Tibial artery (tissue), 4 donors: ENCODE measurements around the gene SERPINA9.

Source experiments
- DNase-seq, 2 donors: peaks; one replicate each; pipeline ENCODE4 v3.0.0-alpha.2; 2019
- H3K27ac ChIP-seq, 2 donors: fragments of 200-600 bp; sonication (generic) in 1 of 2; 1 replicate in 1 of 2; 2 replicates in 1 of 2; pipeline ENCODE4 v1.5.1; 2018 to 2019; ENCODE audit warnings: mild to moderate bottlenecking in 1 of 2
- H3K27me3 ChIP-seq, 2 donors: fragments of 200-600 bp; sonication (generic) in 1 of 2; one replicate each; pipeline versions ENCODE4 v1.5.1 to v1.6.0; 2016 to 2019
- H3K36me3 ChIP-seq, 3 donors: fragments of 200-600 bp; sonication (generic) in 2 of 3; one replicate each; pipeline ENCODE4 v1.5.1; 2016 to 2019; ENCODE audit warnings: mild to moderate bottlenecking in 2 of 3
- H3K4me1 ChIP-seq, 4 donors: fragments of 200-600 bp; sonication (generic) in 2 of 4; 1 replicate in 3 of 4; 2 replicates in 1 of 4; pipeline ENCODE4 v1.5.1; 2016 to 2019
- H3K4me3 ChIP-seq, 2 donors: fragments of 200-600 bp; sonication (generic) in 1 of 2; 1 replicate in 1 of 2; 2 replicates in 1 of 2; pipeline ENCODE4 v1.5.1; 2018 to 2019; ENCODE audit warnings: mild to moderate bottlenecking in 2 of 2
- H3K9me3 ChIP-seq, 3 donors: fragments of 200-600 bp; sonication (generic) in 1 of 3; one replicate each; pipeline ENCODE4 v1.5.1; 2016 to 2019
- intact Hi-C: fragments of 100-400 bp; cut with DNase I; formaldehyde crosslinking; loops from one replicate; pipeline ENCODE4 v1.15.0; 2023; ENCODE audit warnings: low total_unique reads
- TF ChIP-seq, protein P1 (sequence below), 2 experiments: fragments of 200-600 bp in 1 of 2; fragments of 450-650 bp in 1 of 2; IDR thresholded peaks; one replicate each; pipeline ENCODE4 v1.5.1; 2017 to 2019; ENCODE audit warnings: antibody characterized with exemption in 2 of 2, mild to moderate bottlenecking in 1 of 2, moderate library complexity in 1 of 2

Gene SERPINA9

DNA sequence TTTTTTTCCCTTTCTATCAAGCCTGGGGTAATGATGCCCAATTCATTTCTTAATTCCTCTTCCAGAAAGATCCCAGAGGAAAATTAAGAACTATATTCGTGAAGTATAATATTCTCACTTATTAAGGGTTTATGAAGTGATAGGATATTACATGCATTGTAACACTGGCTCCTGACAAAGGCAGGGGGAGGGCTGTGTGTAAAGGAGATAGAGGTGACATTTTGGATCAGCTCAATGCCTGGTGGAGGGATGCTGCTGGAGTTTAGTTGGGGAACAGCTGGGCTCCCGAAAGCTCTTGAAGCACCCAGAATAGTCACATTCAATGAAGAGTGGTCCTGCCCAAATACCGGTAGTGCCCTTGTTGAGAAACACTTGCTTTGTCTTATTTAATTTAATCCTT lies 24.2 kb downstream of the SERPINA9 start:
- intact Hi-C loops, result no loop called here
- no peak for DNase-seq
- no peaks in the 10 kb centered on the region for H3K4me1 ChIP-seq
- no peak overlapping the region for H3K27ac ChIP-seq
- H3K36me3 ChIP-seq, result no peaks in the 10 kb centered on the region
- no peaks in the 10 kb centered on the region for H3K9me3 ChIP-seq
- H3K4me3 ChIP-seq, result no peak overlapping the region
- H3K27me3 ChIP-seq, result no peaks in the 10 kb centered on the region
- TF ChIP-seq, protein P1, sequence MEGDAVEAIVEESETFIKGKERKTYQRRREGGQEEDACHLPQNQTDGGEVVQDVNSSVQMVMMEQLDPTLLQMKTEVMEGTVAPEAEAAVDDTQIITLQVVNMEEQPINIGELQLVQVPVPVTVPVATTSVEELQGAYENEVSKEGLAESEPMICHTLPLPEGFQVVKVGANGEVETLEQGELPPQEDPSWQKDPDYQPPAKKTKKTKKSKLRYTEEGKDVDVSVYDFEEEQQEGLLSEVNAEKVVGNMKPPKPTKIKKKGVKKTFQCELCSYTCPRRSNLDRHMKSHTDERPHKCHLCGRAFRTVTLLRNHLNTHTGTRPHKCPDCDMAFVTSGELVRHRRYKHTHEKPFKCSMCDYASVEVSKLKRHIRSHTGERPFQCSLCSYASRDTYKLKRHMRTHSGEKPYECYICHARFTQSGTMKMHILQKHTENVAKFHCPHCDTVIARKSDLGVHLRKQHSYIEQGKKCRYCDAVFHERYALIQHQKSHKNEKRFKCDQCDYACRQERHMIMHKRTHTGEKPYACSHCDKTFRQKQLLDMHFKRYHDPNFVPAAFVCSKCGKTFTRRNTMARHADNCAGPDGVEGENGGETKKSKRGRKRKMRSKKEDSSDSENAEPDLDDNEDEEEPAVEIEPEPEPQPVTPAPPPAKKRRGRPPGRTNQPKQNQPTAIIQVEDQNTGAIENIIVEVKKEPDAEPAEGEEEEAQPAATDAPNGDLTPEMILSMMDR (IDR thresholded peaks at IDR 0.05), result no peak

DNA sequence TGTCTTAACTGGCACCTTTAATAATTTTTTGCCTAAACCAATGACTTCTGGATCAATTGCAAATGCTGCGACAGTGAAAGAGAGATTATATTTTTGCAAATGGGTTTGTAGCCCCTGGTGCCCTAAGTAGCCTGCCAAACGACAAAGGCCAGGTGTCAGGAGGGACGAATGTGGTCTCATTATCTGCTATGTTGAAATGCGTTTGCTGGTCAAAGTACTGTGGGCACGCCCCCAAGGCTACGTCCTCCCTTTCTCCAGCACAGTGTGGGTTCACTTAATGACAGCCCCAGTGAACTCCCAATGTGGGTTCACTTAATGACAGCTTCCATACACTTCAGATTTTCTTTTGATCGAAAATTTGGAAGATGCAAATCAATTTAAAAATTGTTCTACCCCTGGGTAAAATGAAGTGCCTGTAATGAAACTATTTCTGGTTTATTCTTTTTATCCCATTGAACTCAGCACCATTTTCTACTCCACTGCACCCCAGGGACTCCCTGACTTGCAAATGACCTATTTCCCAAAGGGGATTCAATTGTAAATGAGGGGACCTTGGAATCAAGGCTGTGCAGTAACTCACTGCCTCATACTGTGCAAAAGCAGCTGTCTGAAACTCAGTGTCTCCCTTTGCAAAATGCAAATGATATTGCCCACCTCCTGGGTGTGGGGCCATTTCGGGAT lies 24.8 kb downstream of the SERPINA9 start:
- Histone ChIP-seq H3K36me3 (no peaks in the 10 kb centered on the region), H3K4me1 (no peaks in the 10 kb centered on the region), H3K9me3 (no peaks in the 10 kb centered on the region), H3K27me3 (no peaks in the 10 kb centered on the region), H3K4me3 (no peak overlapping the region), H3K27ac (no peak overlapping the region)
- no peak for DNase-seq
- intact Hi-C loops, result no loop called here
- TF ChIP-seq, protein P1 (IDR thresholded peaks at IDR 0.05), result no peak

DNA sequence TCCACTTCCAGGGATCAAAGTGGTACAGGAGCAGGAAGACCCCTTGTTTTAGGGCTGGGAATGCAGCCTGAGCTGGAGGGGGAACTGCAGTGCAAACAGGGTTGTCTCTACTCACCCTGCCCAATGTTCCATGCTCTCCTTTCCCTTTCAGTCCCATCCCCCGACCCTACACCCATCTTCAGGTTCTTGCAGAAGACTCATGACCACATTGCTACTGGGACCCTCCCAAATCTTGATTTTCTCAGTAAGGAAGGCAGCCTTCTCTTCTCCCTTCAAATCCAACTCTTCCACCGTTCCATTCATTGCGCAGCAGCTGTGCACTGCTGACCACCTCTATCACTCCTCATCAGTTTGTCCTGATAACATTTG lies 25.3 kb downstream of the SERPINA9 start:
- no peak overlapping the region for H3K27ac ChIP-seq
- H3K4me1 ChIP-seq, result no peaks in the 10 kb centered on the region
- TF ChIP-seq, protein P1 (IDR thresholded peaks at IDR 0.05), result no peak
- H3K36me3 ChIP-seq, result no peaks in the 10 kb centered on the region
- H3K4me3 ChIP-seq, result no peak overlapping the region
- intact Hi-C loops, result no loop called here
- DNase-seq, result no peak
- H3K9me3 ChIP-seq, result no peaks in the 10 kb centered on the region
- no peaks in the 10 kb centered on the region for H3K27me3 ChIP-seq

DNA sequence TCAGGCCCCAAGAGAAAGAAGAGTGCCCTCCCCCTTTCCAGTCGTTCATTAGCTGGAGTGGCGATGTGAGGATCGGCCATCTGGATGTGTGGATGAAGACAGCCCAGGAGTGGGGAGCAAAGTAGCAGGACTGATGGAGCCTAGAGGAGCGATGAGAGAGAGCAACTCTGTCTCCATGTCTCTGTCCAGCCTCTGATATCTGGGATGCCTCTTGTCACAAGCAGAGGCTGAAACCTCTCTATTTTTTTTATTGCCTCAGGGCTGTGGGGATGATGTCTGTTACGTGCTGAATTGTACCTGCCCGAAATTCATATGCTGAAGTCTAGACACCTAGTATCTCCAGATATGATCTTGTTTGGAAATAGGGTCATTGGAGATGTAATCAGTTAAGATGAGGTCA lies 26.1 kb downstream of the SERPINA9 start:
- Histone ChIP-seq H3K4me1 (no peaks in the 10 kb centered on the region), H3K27ac (no peak overlapping the region), H3K36me3 (no peaks in the 10 kb centered on the region), H3K27me3 (no peaks in the 10 kb centered on the region), H3K9me3 (no peaks in the 10 kb centered on the region), H3K4me3 (no peak overlapping the region)
- TF ChIP-seq, protein P1 (IDR thresholded peaks at IDR 0.05), result no peak
- no peak for DNase-seq
- intact Hi-C loops, result no loop called here

DNA sequence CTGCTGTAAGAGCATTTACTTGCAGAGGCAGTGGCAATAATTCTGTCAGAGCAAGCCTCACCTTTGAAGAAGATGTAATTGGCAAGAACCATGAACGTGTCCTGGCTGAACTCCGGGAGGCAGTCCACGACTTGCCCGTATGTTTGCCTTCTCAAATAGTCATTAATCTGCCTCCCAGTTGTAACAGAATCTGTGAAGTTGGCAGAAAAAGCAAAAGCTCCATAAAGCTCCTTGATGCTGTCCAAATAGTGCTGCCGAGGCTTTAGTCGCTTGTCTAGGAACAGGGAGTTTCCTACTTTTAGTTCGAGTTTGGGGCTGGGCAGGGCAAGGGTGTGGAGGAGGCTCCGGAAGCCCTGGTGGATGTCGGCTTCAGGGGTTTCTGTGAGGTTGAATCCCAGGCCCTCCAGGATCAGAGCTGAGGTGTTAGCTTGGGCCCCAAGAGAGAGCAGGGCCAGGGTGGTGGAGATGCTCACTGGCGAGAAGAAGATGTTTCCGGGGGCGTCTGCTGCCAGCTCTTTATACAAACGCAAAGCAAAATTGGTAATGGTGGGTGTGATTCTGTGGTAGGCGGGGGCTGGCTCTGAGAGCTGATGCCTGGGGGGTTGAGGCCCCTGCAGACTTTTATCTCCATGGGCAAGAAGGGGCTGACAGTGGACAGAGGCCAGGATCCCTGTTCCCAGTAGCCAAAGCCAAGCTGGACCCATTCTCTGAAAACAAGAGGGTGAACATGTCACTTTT lies 27.8 kb downstream of the SERPINA9 start:
- H3K4me3 ChIP-seq, result no peak overlapping the region
- intact Hi-C loops, result no loop called here

More for the DNA sequence above, 27.8 kb downstream of the SERPINA9 start:
- TF ChIP-seq, protein P1 (IDR thresholded peaks at IDR 0.05), result no peak
- Histone ChIP-seq H3K9me3 (no peaks in the 10 kb centered on the region), H3K36me3 (no peaks in the 10 kb centered on the region), H3K27me3 (no peaks in the 10 kb centered on the region), H3K4me1 (no peaks in the 10 kb centered on the region), H3K27ac (no peak overlapping the region)
- no peak for DNase-seq
